NCI-H1436 treated with DMSO at 0.1 percent for 48 hours (cell line): Measurements from ENCODE around the gene DPF1.
"Not testable (repeated sequence)": the region's sequence is repeated elsewhere in the genome, so short reads cannot be mapped to it uniquely, and the experiment has no call there.

Experiments
- DNase-seq: peaks from one replicate; lab custom pipeline; 2025; lab: John Stamatoyannopoulos, UW

DPF1 gene

GRCh38 chr19:38250821-38251563 lies 27.0 kb upstream of the DPF1 start:
- DNase-seq, result no peak

- no peak for DNase-seq
These were observed 26.4 kb upstream of the DPF1 start for GRCh38 chr19:38250428-38250820.

- DNase-seq, result no peak
These were observed 24.4 kb upstream of the DPF1 start for GRCh38 chr19:38248421-38248820.

- no peak for DNase-seq
These were observed 23.8 kb upstream of the DPF1 start for GRCh38 chr19:38247734-38248268.

- no peak for DNase-seq
These were observed 23.1 kb upstream of the DPF1 start for GRCh38 chr19:38247126-38247525.

GRCh38 chr19:38245826-38246498 lies 21.9 kb upstream of the DPF1 start:
- no peak for DNase-seq

- DNase-seq, result no peak
These were observed 19.3 kb upstream of the DPF1 start for GRCh38 chr19:38243279-38243673.

GRCh38 chr19:38239816-38240215 lies 15.8 kb upstream of the DPF1 start:
- no peak for DNase-seq

- no peak for DNase-seq
These were observed 10.6 kb upstream of the DPF1 start for GRCh38 chr19:38234615-38235014.

GRCh38 chr19:38233740-38234251 lies 9.8 kb upstream of the DPF1 start:
- DNase-seq, result no peak

- DNase-seq, result no peak
These were observed 7.9 kb upstream of the DPF1 start for GRCh38 chr19:38231918-38232317.

GRCh38 chr19:38230506-38231133 lies 6.6 kb upstream of the DPF1 start:
- not testable (repeated sequence) for DNase-seq

GRCh38 chr19:38229585-38230073 lies 5.6 kb upstream of the DPF1 start:
- peak; percentile 77 for DNase-seq

GRCh38 chr19:38228491-38229439 lies 4.7 kb upstream of the DPF1 start:
- no peak for DNase-seq

GRCh38 chr19:38228005-38228377 lies 4.0 kb upstream of the DPF1 start:
- no peak for DNase-seq

- DNase-seq, result no peak
These were observed 3.4 kb upstream of the DPF1 start for GRCh38 chr19:38227287-38228004.

- not testable (repeated sequence) for DNase-seq
These were observed 819 bp upstream of the DPF1 start for GRCh38 chr19:38224863-38225218.

GRCh38 chr19:38223617-38224013 lies 407 bp downstream of the DPF1 start:
- no peak for DNase-seq

GRCh38 chr19:38223119-38223523 lies 901 bp downstream of the DPF1 start:
- DNase-seq, result no peak

GRCh38 chr19:38221919-38222830 lies 1.8 kb downstream of the DPF1 start:
- DNase-seq, result no peak
